ENCODE results near the gene LSAMP.

LSAMP gene

DNA sequence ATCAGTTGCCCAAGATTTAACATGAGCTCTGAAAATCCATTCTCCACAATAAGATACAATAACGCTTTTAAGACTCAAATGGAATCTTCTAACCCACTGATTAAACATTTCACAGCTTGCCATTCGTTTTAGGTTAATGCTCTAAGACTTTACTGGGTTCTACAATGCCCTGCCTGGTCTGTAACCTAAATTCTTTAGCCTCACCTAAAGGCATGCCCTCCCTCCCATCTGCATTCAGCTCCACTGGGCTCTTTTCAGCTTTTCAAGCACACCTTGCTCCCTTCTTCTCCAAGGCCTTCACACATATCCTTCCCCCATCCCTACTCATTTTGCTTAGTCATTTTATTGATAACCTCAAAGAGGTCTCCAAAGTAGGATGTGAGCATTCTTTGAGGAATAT is 290.9 kb downstream of the LSAMP start:
- Histone ChIP-seq H3K9me3 (ENCODE audit: insufficient read depth, low read length) (no peaks in the 10 kb centered on the region), H3K36me3 (replicated peaks; ENCODE audit: low read depth, low read length) (no peaks in the 10 kb centered on the region), H3K27ac (ENCODE audit: low read length) (no peak overlapping the region), H3K79me2 (ENCODE audit: low read length) (no peaks in the 10 kb centered on the region), H3K4me3 (ENCODE audit: low read length) (no peak overlapping the region), H2AFZ (ENCODE audit: low read depth, low read length) (no peak overlapping the region), H3K27me3 (ENCODE audit: low read depth, low read length) (no peaks in the 10 kb centered on the region), H4K20me1 (ENCODE audit: insufficient read depth, low read length) (no peaks in the 10 kb centered on the region), H3K9ac (ENCODE audit: low read length) (no peak overlapping the region), H3K4me2 (ENCODE audit: low read length) (no peak overlapping the region), H3K4me1 (ENCODE audit: low read length) (no peaks in the 10 kb centered on the region)
- TF ChIP-seq EZH2phosphoT487 (IDR thresholded peaks at IDR 0.05; ENCODE audit: low read depth) (no peak), CTCF (IDR thresholded peaks at IDR 0.05; ENCODE audit: low read depth, low read length) (no peak)

- no peaks in the 10 kb centered on the region for H3K9me3 ChIP-seq (ENCODE audit: insufficient read depth, low read length)
- H3K79me2 ChIP-seq (ENCODE audit: low read length) = no peaks in the 10 kb centered on the region
- H3K9ac ChIP-seq (ENCODE audit: low read length) = no peak overlapping the region
- no peaks in the 10 kb centered on the region for H3K4me1 ChIP-seq (ENCODE audit: low read length)
- no peak overlapping the region for H3K27ac ChIP-seq (ENCODE audit: low read length)
- H3K4me3 ChIP-seq (ENCODE audit: low read length) = no peak overlapping the region
- H3K36me3 ChIP-seq (replicated peaks; ENCODE audit: low read depth, low read length) = no peaks in the 10 kb centered on the region
- 0 out of 2 replicates have a peak overlapping the region, but pooled peaks have one; percentile 40 for H2AFZ ChIP-seq (ENCODE audit: low read depth, low read length)
- no peaks in the 10 kb centered on the region for H4K20me1 ChIP-seq (ENCODE audit: insufficient read depth, low read length)
- H3K27me3 ChIP-seq (ENCODE audit: low read depth, low read length) = no peaks in the 10 kb centered on the region
- TF ChIP-seq EZH2phosphoT487 (IDR thresholded peaks at IDR 0.05; ENCODE audit: low read depth) = no peak
- no peak for TF ChIP-seq CTCF (IDR thresholded peaks at IDR 0.05; ENCODE audit: low read depth, low read length)
- H3K4me2 ChIP-seq (ENCODE audit: low read length) = no peak overlapping the region
These were observed 292.1 kb downstream of the LSAMP start for GRCh38 chr3:116153174-116153573.

DNA sequence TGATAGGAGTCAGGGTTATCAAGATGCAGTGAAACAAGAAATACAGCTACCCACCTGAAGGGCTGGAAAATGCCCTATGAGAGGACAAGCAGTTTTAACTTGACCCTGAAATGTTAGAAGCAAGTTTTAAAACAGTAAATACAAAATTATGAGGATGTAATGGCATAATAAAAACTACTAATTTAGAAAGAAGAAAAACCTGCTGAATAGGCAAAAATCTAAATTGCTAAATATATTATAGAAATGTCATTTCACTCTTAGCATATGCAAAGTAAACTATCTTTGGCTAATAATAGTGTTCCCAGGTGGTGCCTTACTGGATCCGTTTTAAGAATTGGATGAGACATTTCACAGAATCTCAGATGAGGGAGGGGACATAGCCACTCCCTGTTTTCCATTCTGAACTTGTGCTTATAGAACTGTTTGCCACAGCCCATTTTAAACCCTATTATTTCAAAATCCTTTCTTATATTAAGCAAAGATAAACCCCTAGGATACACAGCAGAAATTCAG is 294.6 kb downstream of the LSAMP start:
- H3K4me1 ChIP-seq (ENCODE audit: low read length) = no peaks in the 10 kb centered on the region
- H3K4me3 ChIP-seq (ENCODE audit: low read length) = no peak overlapping the region
- peaks cover 6% of the 10 kb centered on the region; the same call in 1 of the 2 replicates for H3K9me3 ChIP-seq (ENCODE audit: insufficient read depth, low read length)
- H3K79me2 ChIP-seq (ENCODE audit: low read length) = no peaks in the 10 kb centered on the region
- no peaks in the 10 kb centered on the region for H3K36me3 ChIP-seq (replicated peaks; ENCODE audit: low read depth, low read length)
- H2AFZ ChIP-seq (ENCODE audit: low read depth, low read length) = no peak overlapping the region
- TF ChIP-seq EZH2phosphoT487 (IDR thresholded peaks at IDR 0.05; ENCODE audit: low read depth) = no peak
- TF ChIP-seq CTCF (IDR thresholded peaks at IDR 0.05; ENCODE audit: low read depth, low read length) = no peak
- H3K27me3 ChIP-seq (ENCODE audit: low read depth, low read length) = no peaks in the 10 kb centered on the region
- no peak overlapping the region for H3K9ac ChIP-seq (ENCODE audit: low read length)
- no peak overlapping the region for H3K27ac ChIP-seq (ENCODE audit: low read length)
- no peak overlapping the region for H3K4me2 ChIP-seq (ENCODE audit: low read length)
- no peaks in the 10 kb centered on the region for H4K20me1 ChIP-seq (ENCODE audit: insufficient read depth, low read length)

GRCh38 chr3:116148881-116149851 is 296.1 kb downstream of the LSAMP start:
- peaks cover 9% of the 10 kb centered on the region; the same call in 1 of the 2 replicates for H3K9me3 ChIP-seq (ENCODE audit: insufficient read depth, low read length)
- H3K4me1 ChIP-seq (ENCODE audit: low read length) = no peaks in the 10 kb centered on the region
- no peak overlapping the region for H3K9ac ChIP-seq (ENCODE audit: low read length)
- H3K79me2 ChIP-seq (ENCODE audit: low read length) = no peaks in the 10 kb centered on the region
- no peaks in the 10 kb centered on the region for H4K20me1 ChIP-seq (ENCODE audit: insufficient read depth, low read length)
- no peak overlapping the region for H2AFZ ChIP-seq (ENCODE audit: low read depth, low read length)
- no peak overlapping the region for H3K4me3 ChIP-seq (ENCODE audit: low read length)
- H3K36me3 ChIP-seq (replicated peaks; ENCODE audit: low read depth, low read length) = no peaks in the 10 kb centered on the region
- H3K4me2 ChIP-seq (ENCODE audit: low read length) = no peak overlapping the region
- no peak for TF ChIP-seq EZH2phosphoT487 (IDR thresholded peaks at IDR 0.05; ENCODE audit: low read depth)
- TF ChIP-seq CTCF (IDR thresholded peaks at IDR 0.05; ENCODE audit: low read depth, low read length) = no peak
- H3K27me3 ChIP-seq (ENCODE audit: low read depth, low read length) = no peaks in the 10 kb centered on the region
- no peak overlapping the region for H3K27ac ChIP-seq (ENCODE audit: low read length)
